Heart right ventricle (tissue), 16 donors: Measurements from ENCODE around the gene ANKRD17. TPM values are rescaled to one million over a fixed set of nuclear protein-coding genes. Genes with fewer than 3 reads are reported as not detected.

Experiments
- ATAC-seq, 8 donors: fragments of 200-7000 bp; cut with Tn5 transposase; one replicate each; pipeline ENCODE4 v1.9.1; 2020; ENCODE audit warnings: mild to moderate bottlenecking in 8 of 8, moderate library complexity in 8 of 8, moderate number of reproducible peaks in 1 of 8
- DNase-seq, 2 donors: peaks; one replicate each; pipeline ENCODE4 v3.0.0-alpha.2; 2020
- H3K27ac ChIP-seq, 10 donors: fragments of 200-600 bp; sonication (generic) in 2 of 10; one replicate each; pipeline versions ENCODE4 v1.5.0 to v1.8.0; 2020 to 2022; ENCODE audit warnings: mild to moderate bottlenecking in 3 of 10
- H3K27me3 ChIP-seq, 7 donors: fragments of 200-600 bp; one replicate each; pipeline ENCODE4 v1.8.0; 2021 to 2022; ENCODE audit warnings: mild to moderate bottlenecking in 2 of 7
- H3K36me3 ChIP-seq, 9 donors: fragments of 200-600 bp; sonication (generic) in 1 of 9; one replicate each; pipeline versions ENCODE4 v1.5.0 to v1.8.0; 2020 to 2022; ENCODE audit warnings: mild to moderate bottlenecking in 2 of 9
- H3K4me1 ChIP-seq, 9 donors: fragments of 200-600 bp; sonication (generic) in 1 of 9; one replicate each; pipeline versions ENCODE4 v1.5.0 to v1.8.0; 2020 to 2022; ENCODE audit warnings: mild to moderate bottlenecking in 4 of 9
- H3K4me3 ChIP-seq, 10 donors: fragments of 200-600 bp; sonication (generic) in 2 of 10; one replicate each; pipeline versions ENCODE4 v1.5.0 to v1.8.0; 2020 to 2022; ENCODE audit warnings: mild to moderate bottlenecking in 7 of 10, moderate library complexity in 2 of 10
- H3K9me3 ChIP-seq, 11 donors: fragments of 200-600 bp in 10 of 11; sonication (generic) in 2 of 11; one replicate each; pipeline versions ENCODE4 v1.5.0 to v1.8.0; 2013 to 2022; ENCODE audit warnings: mild to moderate bottlenecking in 2 of 11, control low read depth in 1 of 11, moderate library complexity in 1 of 11
- CTCF ChIP-seq, 9 donors: fragments of 200-600 bp; sonication (generic) in 2 of 9; IDR thresholded peaks; one replicate each; pipeline versions ENCODE4 v1.5.0 to v1.8.0; 2021 to 2022; ENCODE audit warnings: antibody characterized with exemption in 9 of 9, mild to moderate bottlenecking in 5 of 9, moderate library complexity in 1 of 9
- WGBS, 2 donors: extraction: QIAGEN DNeasy Blood & Tissue Kit; methylation state at CpG; one replicate each; pipeline ENCODE4 v1.1.7; 2013; ENCODE audit warnings: inconsistent platforms in 1 of 2; 5-methylcytosine and 5-hydroxymethylcytosine counted together
- intact Hi-C, 10 donors: fragments of 100-400 bp; cut with DNase I; formaldehyde crosslinking; loops; one replicate each; pipeline versions ENCODE4 v1.11.1 to v1.14.2; 2022
- polyA plus RNA-seq, 2 donors: library from polyadenylated mRNA; stranded (reverse); fragments of 200-250 nt; gene quantifications; one replicate each; pipeline ENCODE4 v1.2.3, GENCODE V29; 2013
- total RNA-seq, 10 donors: library from RNA; stranded (reverse); fragmentation: NEBNext Ultra II Directional in 3 of 10; extraction: Animal tissue kit (Norgen Biotek cat#: 25700) in 3 of 10; gene quantifications; one replicate each; pipeline versions ENCODE4 v1.2.1 to v1.2.4, GENCODE V29; 2021 to 2023
- donor health status: Arrhythmogenic right ventricular cardiomyopathy.
- donor health status: ischemic (EF 13 %, LVEDD 7.1; RV severe dilation, severe dysfunction).
- donor health status: healthy with polysubstance abuse.
- donor health status: DM: no; HTN: yes; CAD: no.
- donor health status: DM: no; HTN: no; CAD: no.
- donor health status: ischemic (EF 25% LVEDD 6.9; RV normal size, moderate dysfunction).
- donor health status: ischemic (EF 25% LVEDD 5.7; RV mildly dilated, moderate dysfunction).
- donor health status: healthy.
- donor health status: DM: yes; HTN: yes; CAD: no.
- donor health status: Ischemic cardiomyopathy.
- donor health status: ischemic (EF 35%, LVEDD 5.7; RV mildly dilated, moderate dysfunction).
- donor health status: nonischemic (EF 11% LVEDD 7.7; RV severe dilation, severe dysfunction).
- donor health status: DM: yes; HTN: yes; CAD: no.
- donor health status: PGD.
- donor health status: ischemic (EF 29% LVEDD 5.4; RV normal size, mild dysfunction).
- donor health status: nonischemic (EF 23%, LVEDD 6.1; RV moderate dilation, normal function).

ANKRD17 gene
- total and polyA plus RNA-seq, 12 donors, result 13.5 to 71.7 (median 60.4) TPM

GRCh38 chr4:73194064-73194463 is 64.5 kb downstream of the ANKRD17 start:
- Histone ChIP-seq H3K27ac (no peak overlapping the region), H3K4me1 (peaks cover 0 to 20% (median 0%) of the 10 kb centered on the region in 9 donors), H3K27me3 (no peaks in the 10 kb centered on the region), H3K36me3 (no peaks in the 10 kb centered on the region), H3K9me3 (no peaks in the 10 kb centered on the region), H3K4me3 (no peak overlapping the region)
- DNase-seq (no peak), ATAC-seq (no peak)
- 81 to 88% methylated on average over 2 of the region's 2 CpGs for WGBS, 2 donors
- intact Hi-C loops, result no loop called here
- no peak for TF ChIP-seq CTCF (IDR thresholded peaks at IDR 0.05)

GRCh38 chr4:73193659-73194058 is 64.9 kb downstream of the ANKRD17 start:
- intact Hi-C loops, result no loop called here
- H3K36me3 ChIP-seq, result no peaks in the 10 kb centered on the region
- DNase-seq, result no peak
- H3K27me3 ChIP-seq, result no peaks in the 10 kb centered on the region
- H3K4me1 ChIP-seq, result peaks cover 0 to 16% (median 0%) of the 10 kb centered on the region in 9 donors
- H3K27ac ChIP-seq, result no peak overlapping the region
- TF ChIP-seq CTCF (IDR thresholded peaks at IDR 0.05), result no peak
- ATAC-seq, result no peak
- 90 to 93% methylated on average over 4 of the region's 4 CpGs for WGBS, 2 donors
- no peak overlapping the region for H3K4me3 ChIP-seq
- no peaks in the 10 kb centered on the region for H3K9me3 ChIP-seq

GRCh38 chr4:73193155-73193554 is 65.4 kb downstream of the ANKRD17 start:
- H3K36me3 ChIP-seq, result no peaks in the 10 kb centered on the region
- WGBS, 2 donors, result 90 to 91% methylated on average over 2 of the region's 2 CpGs
- intact Hi-C loops, result no loop called here
- no peak overlapping the region for H3K27ac ChIP-seq
- ATAC-seq (no peak), DNase-seq (no peak)
- H3K27me3 ChIP-seq, result no peaks in the 10 kb centered on the region
- no peak overlapping the region for H3K4me3 ChIP-seq
- H3K9me3 ChIP-seq, result no peaks in the 10 kb centered on the region
- TF ChIP-seq CTCF (IDR thresholded peaks at IDR 0.05), result no peak
- H3K4me1 ChIP-seq, result peaks cover 0 to 13% (median 0%) of the 10 kb centered on the region in 9 donors

GRCh38 chr4:73189274-73189810 is 69.3 kb downstream of the ANKRD17 start:
- ATAC-seq (no peak), DNase-seq (no peak)
- Histone ChIP-seq H3K27ac (no peak overlapping the region), H3K9me3 (no peaks in the 10 kb centered on the region), H3K4me3 (no peak overlapping the region), H3K36me3 (peaks cover 0 to 2% (median 0%) of the 10 kb centered on the region in 9 donors), H3K27me3 (no peaks in the 10 kb centered on the region), H3K4me1 (peaks cover 0 to 33% (median 14%) of the 10 kb centered on the region in 9 donors)
- intact Hi-C loops, result no loop called here
- TF ChIP-seq CTCF (IDR thresholded peaks at IDR 0.05), result no peak
- WGBS, 2 donors, result 97% methylated on average over 9 of the region's 9 CpGs
